ENCODE data around the gene ZDHHC14. TPM values are rescaled to one million over a fixed set of nuclear protein-coding genes. Genes with fewer than 3 reads are reported as not detected.
"Not testable (repeated sequence)": the region's sequence is repeated elsewhere in the genome, so short reads cannot be mapped to it uniquely, and the experiment has no call there.

The ZDHHC14 gene
- total and polyA plus RNA-seq, 5 donors: 10.6 to 22.1 (median 20.2) TPM

DNA sequence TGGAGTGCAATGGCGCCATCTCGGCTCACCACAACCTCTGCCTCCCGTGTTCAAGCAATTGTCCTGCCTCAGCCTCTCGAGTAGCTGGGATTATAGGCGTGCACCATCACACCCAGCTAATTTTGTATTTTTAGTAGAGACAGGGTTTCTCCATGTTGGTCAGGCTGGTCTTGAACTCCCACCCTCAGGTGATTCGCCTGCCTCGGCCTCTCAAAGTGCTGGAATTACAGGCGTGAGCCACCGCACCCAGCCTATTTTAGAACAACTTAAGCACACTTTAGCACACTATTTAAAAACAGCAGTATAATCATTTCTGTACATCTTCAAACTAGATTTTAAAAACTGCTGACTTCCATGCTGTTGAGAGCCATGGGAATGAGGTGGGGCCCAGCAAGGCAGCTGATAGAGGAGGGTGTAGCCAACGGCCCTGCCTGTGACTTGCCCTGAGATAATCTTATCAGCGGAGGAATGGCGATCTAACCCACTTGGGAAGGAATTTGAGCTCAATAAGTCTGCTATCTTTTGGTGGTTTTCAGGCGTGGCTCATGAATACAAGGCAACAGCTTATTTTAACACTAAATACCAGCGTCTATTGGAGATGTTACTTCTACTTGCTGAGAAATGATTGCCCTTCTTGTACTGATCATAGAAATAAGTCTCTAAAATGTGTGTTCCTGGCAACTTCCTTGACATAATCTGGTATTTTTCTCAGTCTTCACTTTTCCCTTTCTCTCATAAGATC, 12.1 kb downstream of the ZDHHC14 start:
- Histone ChIP-seq H3K9me3 (ENCODE audit: control insufficient read depth, low read length) (no peaks in the 10 kb centered on the region), H3K4me1 (ENCODE audit: control insufficient read depth, insufficient read depth, low read length) (peaks cover 4% of the 10 kb centered on the region), H3K27me3 (ENCODE audit: control insufficient read depth, insufficient read depth) (no peaks in the 10 kb centered on the region), H3K4me3 (ENCODE audit: low read length) (no peak overlapping the region), H3K27ac (ENCODE audit: low read length) (no peak overlapping the region)
- DNase-seq (peak; percentile 39 to 70 (median 61)), ATAC-seq (peak; percentile 79 to 92)
- WGBS: 63% methylated on average over 14 of the region's 14 CpGs
- intact Hi-C loops (cut with DNase I): loop anchor here in 1 of 4 donors (5.0 kb wide), 1 partner anchor 204 kb away; no protein-coding TSS in a partner anchor

- Histone ChIP-seq H3K4me3 (ENCODE audit: low read length) (no peak overlapping the region), H3K27ac (ENCODE audit: low read length) (no peak overlapping the region), H3K4me1 (ENCODE audit: control insufficient read depth, insufficient read depth, low read length) (peaks cover 2% of the 10 kb centered on the region), H3K27me3 (ENCODE audit: control insufficient read depth, insufficient read depth) (no peaks in the 10 kb centered on the region), H3K9me3 (ENCODE audit: control insufficient read depth, low read length) (no peaks in the 10 kb centered on the region)
- intact Hi-C loops (cut with DNase I): loop anchor here in 1 of 4 donors (5.0 kb wide), 1 partner anchor 204 kb away; no protein-coding TSS in a partner anchor
- DNase-seq (no peak), ATAC-seq (peak; percentile 24 to 54)
- WGBS: 66% methylated on average over 6 of the region's 6 CpGs
Measured at GRCh38 chr6:157393669-157394327, 12.8 kb downstream of the ZDHHC14 start.

DNA sequence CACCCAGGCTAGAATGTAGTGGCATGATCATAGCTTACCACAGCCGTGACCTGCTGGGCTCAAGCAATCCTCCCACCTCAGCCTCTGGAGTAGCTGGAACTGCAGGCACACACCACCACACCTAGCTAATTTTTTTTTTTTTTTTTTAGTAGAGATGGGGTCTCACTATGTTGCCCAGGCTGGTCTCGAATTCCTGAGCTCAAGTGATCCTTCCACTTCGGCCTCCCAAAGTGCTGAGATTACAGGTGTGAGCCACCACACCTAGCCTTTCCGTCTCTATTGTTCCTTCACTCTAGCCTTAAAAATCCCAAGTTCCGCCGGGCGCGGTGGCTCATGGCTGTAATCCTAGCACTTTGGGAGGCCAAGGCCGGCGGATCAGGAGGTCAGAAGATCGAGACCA, 14.2 kb downstream of the ZDHHC14 start:
- H3K9me3 ChIP-seq (ENCODE audit: control insufficient read depth, low read length); H3K4me3 ChIP-seq (ENCODE audit: low read length); ATAC-seq; intact Hi-C loops (cut with DNase I); DNase-seq; H3K4me1 ChIP-seq (ENCODE audit: control insufficient read depth, insufficient read depth, low read length); H3K27ac ChIP-seq (ENCODE audit: low read length); H3K27me3 ChIP-seq (ENCODE audit: control insufficient read depth, insufficient read depth): not testable (repeated sequence)
- 98% methylated on average over 11 of the region's 11 CpGs for WGBS

- ATAC-seq: no peak
- Histone ChIP-seq H3K4me3 (ENCODE audit: low read length) (no peak overlapping the region), H3K27me3 (ENCODE audit: control insufficient read depth, insufficient read depth) (no peaks in the 10 kb centered on the region), H3K27ac (ENCODE audit: low read length) (no peak overlapping the region), H3K9me3 (ENCODE audit: control insufficient read depth, low read length) (no peaks in the 10 kb centered on the region), H3K4me1 (ENCODE audit: control insufficient read depth, insufficient read depth, low read length) (peaks cover 2% of the 10 kb centered on the region)
- intact Hi-C loops (cut with DNase I): no loop called here
- no peak for DNase-seq
- 60% methylated on average over 3 of the region's 3 CpGs for WGBS
Measured at GRCh38 chr6:157396026-157396425, 15.0 kb downstream of the ZDHHC14 start.

DNA sequence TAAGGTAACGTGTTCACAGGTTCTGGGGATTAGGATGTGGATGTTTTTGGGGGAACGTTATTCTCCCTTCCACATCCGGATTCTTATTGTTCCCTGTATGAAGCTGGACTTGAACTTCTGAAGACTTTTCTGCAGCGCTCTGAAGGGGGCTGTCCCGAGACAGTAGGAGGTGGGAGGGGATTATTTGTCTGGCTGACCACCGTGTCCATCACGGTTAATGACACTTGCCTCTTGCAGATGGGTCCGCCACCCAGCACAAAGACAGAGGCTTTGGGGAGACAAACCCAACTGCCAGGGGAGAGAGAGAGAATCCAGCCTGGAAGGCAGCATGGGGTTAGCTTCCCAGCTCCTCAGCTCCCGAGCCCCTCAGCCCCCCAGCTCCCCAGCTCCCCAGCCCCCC, 16.7 kb downstream of the ZDHHC14 start:
- no peaks in the 10 kb centered on the region for H3K9me3 ChIP-seq (ENCODE audit: control insufficient read depth, low read length)
- no peak overlapping the region for H3K27ac ChIP-seq (ENCODE audit: low read length)
- H3K27me3 ChIP-seq (ENCODE audit: control insufficient read depth, insufficient read depth): no peaks in the 10 kb centered on the region
- ATAC-seq: no peak
- no peak for DNase-seq
- H3K4me3 ChIP-seq (ENCODE audit: low read length): no peak overlapping the region
- intact Hi-C loops (cut with DNase I): no loop called here
- peaks cover 2% of the 10 kb centered on the region for H3K4me1 ChIP-seq (ENCODE audit: control insufficient read depth, insufficient read depth, low read length)
- WGBS: 94% methylated on average over 9 of the region's 9 CpGs

DNA sequence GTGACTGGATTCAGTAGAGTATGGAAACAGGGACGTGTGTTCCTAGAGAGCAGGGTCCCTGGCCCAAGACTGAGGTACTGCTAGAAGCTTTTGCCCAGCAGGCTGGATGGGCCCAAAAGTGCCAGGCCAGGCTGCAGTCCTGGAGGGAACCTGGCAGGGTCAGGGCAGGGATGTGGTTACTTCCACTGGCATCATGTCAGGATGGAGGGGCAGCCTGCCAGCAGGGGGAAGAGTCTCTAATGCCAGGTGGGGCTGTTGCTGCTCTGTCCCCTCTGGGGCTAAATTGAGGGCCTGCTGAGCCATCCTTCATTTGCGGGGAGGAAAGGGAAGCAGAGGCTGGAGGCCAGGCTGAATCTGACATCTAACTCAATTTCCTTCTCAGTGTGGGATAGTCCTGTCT, 17.2 kb downstream of the ZDHHC14 start:
- 48% methylated on average over 2 of the region's 2 CpGs for WGBS
- Histone ChIP-seq H3K4me1 (ENCODE audit: control insufficient read depth, insufficient read depth, low read length) (peaks cover 1% of the 10 kb centered on the region), H3K4me3 (ENCODE audit: low read length) (no peak overlapping the region), H3K27me3 (ENCODE audit: control insufficient read depth, insufficient read depth) (no peaks in the 10 kb centered on the region), H3K27ac (ENCODE audit: low read length) (no peak overlapping the region), H3K9me3 (ENCODE audit: control insufficient read depth, low read length) (no peaks in the 10 kb centered on the region)
- intact Hi-C loops (cut with DNase I): no loop called here
- ATAC-seq: no peak
- DNase-seq: peak in 1 of 3 donors; percentile 52

- Histone ChIP-seq H3K27ac (ENCODE audit: low read length) (no peak overlapping the region), H3K9me3 (ENCODE audit: control insufficient read depth, low read length) (no peaks in the 10 kb centered on the region), H3K27me3 (ENCODE audit: control insufficient read depth, insufficient read depth) (no peaks in the 10 kb centered on the region), H3K4me3 (ENCODE audit: low read length) (no peak overlapping the region), H3K4me1 (ENCODE audit: control insufficient read depth, insufficient read depth, low read length) (no peaks in the 10 kb centered on the region)
- intact Hi-C loops (cut with DNase I): no loop called here
- DNase-seq (peak in 1 of 3 donors; percentile 33), ATAC-seq (no peak)
- 83% methylated on average over 7 of the region's 7 CpGs for WGBS
Measured at GRCh38 chr6:157400676-157401075, 19.7 kb downstream of the ZDHHC14 start.

DNA sequence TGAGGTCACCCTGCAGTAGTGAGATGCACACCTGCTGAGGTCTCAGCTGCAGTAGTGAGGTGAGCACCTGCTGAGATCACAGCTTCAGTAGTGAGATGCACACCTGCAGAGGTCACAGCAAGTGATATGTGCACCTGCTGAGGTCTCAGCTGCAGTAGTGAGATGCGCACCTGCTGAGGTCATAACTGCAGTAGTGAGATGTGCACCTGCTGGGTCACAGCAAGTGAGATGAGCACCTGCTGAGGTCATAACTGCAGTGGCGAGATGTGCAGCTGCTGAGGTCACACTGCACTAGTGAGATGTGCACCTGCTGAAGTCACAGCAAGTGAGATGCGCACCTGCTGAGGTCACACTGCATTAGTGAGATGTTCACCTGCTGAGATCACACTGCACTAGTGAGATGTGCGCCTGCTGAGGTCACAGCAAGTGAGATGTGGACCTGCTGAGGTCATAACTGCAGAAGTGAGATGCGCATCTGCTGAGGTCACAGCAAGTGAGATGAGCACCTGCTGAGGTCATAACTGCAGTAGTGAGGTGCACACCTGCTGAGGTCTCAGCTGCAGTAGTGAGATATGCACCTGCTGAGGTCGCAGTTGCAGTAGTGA, 20.8 kb downstream of the ZDHHC14 start:
- WGBS: 97% methylated on average over 6 of the region's 6 CpGs
- intact Hi-C loops (cut with DNase I): no loop called here
- Histone ChIP-seq H3K27ac (ENCODE audit: low read length) (no peak overlapping the region), H3K27me3 (ENCODE audit: control insufficient read depth, insufficient read depth) (no peaks in the 10 kb centered on the region), H3K4me3 (ENCODE audit: low read length) (no peak overlapping the region), H3K9me3 (ENCODE audit: control insufficient read depth, low read length) (no peaks in the 10 kb centered on the region), H3K4me1 (ENCODE audit: control insufficient read depth, insufficient read depth, low read length) (peaks cover 2% of the 10 kb centered on the region)
- ATAC-seq: no peak
- DNase-seq: no peak

GRCh38 chr6:157402996-157403685, 22.2 kb downstream of the ZDHHC14 start:
- intact Hi-C loops (cut with DNase I): no loop called here
- H3K4me3 ChIP-seq (ENCODE audit: low read length): no peak overlapping the region
- 92% methylated on average over 3 of the region's 3 CpGs for WGBS
- H3K27me3 ChIP-seq (ENCODE audit: control insufficient read depth, insufficient read depth): no peaks in the 10 kb centered on the region
- ATAC-seq (no peak), DNase-seq (no peak)
- no peaks in the 10 kb centered on the region for H3K9me3 ChIP-seq (ENCODE audit: control insufficient read depth, low read length)
- peaks cover 2% of the 10 kb centered on the region for H3K4me1 ChIP-seq (ENCODE audit: control insufficient read depth, insufficient read depth, low read length)
- H3K27ac ChIP-seq (ENCODE audit: low read length): no peak overlapping the region

GRCh38 chr6:157403686-157404051, 22.7 kb downstream of the ZDHHC14 start:
- intact Hi-C loops (cut with DNase I): no loop called here
- no peak overlapping the region for H3K27ac ChIP-seq (ENCODE audit: low read length)
- H3K27me3 ChIP-seq (ENCODE audit: control insufficient read depth, insufficient read depth): no peaks in the 10 kb centered on the region
- 92% methylated on average over 6 of the region's 6 CpGs for WGBS
- H3K4me1 ChIP-seq (ENCODE audit: control insufficient read depth, insufficient read depth, low read length): peaks cover 2% of the 10 kb centered on the region
- ATAC-seq (no peak), DNase-seq (no peak)
- H3K4me3 ChIP-seq (ENCODE audit: low read length): no peak overlapping the region
- no peaks in the 10 kb centered on the region for H3K9me3 ChIP-seq (ENCODE audit: control insufficient read depth, low read length)

- H3K27ac ChIP-seq (ENCODE audit: low read length): no peak overlapping the region
- WGBS: 49% methylated on average over 6 of the region's 6 CpGs
- no peak overlapping the region for H3K4me3 ChIP-seq (ENCODE audit: low read length)
- no peaks in the 10 kb centered on the region for H3K9me3 ChIP-seq (ENCODE audit: control insufficient read depth, low read length)
- H3K27me3 ChIP-seq (ENCODE audit: control insufficient read depth, insufficient read depth): no peaks in the 10 kb centered on the region
- DNase-seq (peak in 1 of 3 donors; percentile 38), ATAC-seq (peak; percentile 56 to 86)
- peaks cover 2% of the 10 kb centered on the region for H3K4me1 ChIP-seq (ENCODE audit: control insufficient read depth, insufficient read depth, low read length)
- intact Hi-C loops (cut with DNase I): no loop called here
Measured at GRCh38 chr6:157405986-157406385, 25.0 kb downstream of the ZDHHC14 start.

Data from right cardiac atrium (tissue), 5 donors.